Lower leg skin (tissue), 4 donors: ENCODE results near the gene RHEBL1. TPM values are rescaled to one million over a fixed set of nuclear protein-coding genes. Genes with fewer than 3 reads are reported as not detected.

ENCODE experiments used
- DNase-seq, 2 donors: peaks; one replicate each; pipeline ENCODE4 v3.0.0-alpha.2; 2019; ENCODE audit warnings: low spot score in 2 of 2
- H3K4me3 ChIP-seq: fragments of 200-600 bp; sonication (generic); 2 replicates; pipeline ENCODE4 v1.5.1; 2017; ENCODE audit warnings: mild to moderate bottlenecking, low read depth; ENCODE audit not compliant: poor library complexity, severe bottlenecking
- CTCF ChIP-seq, 3 donors: fragments of 450-650 bp; IDR thresholded peaks; one replicate each; pipeline ENCODE4 v1.5.1; 2016; ENCODE audit warnings: antibody characterized with exemption in 3 of 3, mild to moderate bottlenecking in 3 of 3, moderate library complexity in 2 of 3
- POLR2A ChIP-seq, 2 donors: fragments of 450-650 bp; IDR thresholded peaks; one replicate each; pipeline ENCODE4 v1.6.1; 2016 to 2017; ENCODE audit warnings: antibody characterized with exemption in 2 of 2, mild to moderate bottlenecking in 1 of 2, moderate library complexity in 1 of 2
- WGBS, 2 donors: methylation state at CpG; one replicate each; pipeline ENCODE4 v1.1.5; 2018; 5-methylcytosine and 5-hydroxymethylcytosine counted together
- intact Hi-C: fragments of 100-400 bp; cut with DNase I; formaldehyde crosslinking; loops from one replicate; pipeline ENCODE4 v1.15.0; 2023; ENCODE audit warnings: low total_unique reads
- total RNA-seq, 4 donors: library from RNA; depleted of rRNA; stranded (reverse); fragments of >200 nt; gene quantifications; one replicate each; pipeline ENCODE4 v1.1.0, GENCODE V29; 2016

The RHEBL1 gene
- total RNA-seq, 4 donors from 2014 or later, result 1.4 to 2.1 (median 1.9) TPM

- DNase-seq, result peak in 1 of 2 donors; percentile 72
- 83 to 91% methylated on average over 8 of the region's 8 CpGs for WGBS, 2 donors
- H3K4me3 ChIP-seq, result no peak overlapping the region
- intact Hi-C loops, result no loop called here
- TF ChIP-seq POLR2A (IDR thresholded peaks at IDR 0.05) (no peak), CTCF (IDR thresholded peaks at IDR 0.05) (no peak)
These were observed 39.7 kb downstream of the RHEBL1 start for GRCh38 chr12:49030119-49030518.

DNA sequence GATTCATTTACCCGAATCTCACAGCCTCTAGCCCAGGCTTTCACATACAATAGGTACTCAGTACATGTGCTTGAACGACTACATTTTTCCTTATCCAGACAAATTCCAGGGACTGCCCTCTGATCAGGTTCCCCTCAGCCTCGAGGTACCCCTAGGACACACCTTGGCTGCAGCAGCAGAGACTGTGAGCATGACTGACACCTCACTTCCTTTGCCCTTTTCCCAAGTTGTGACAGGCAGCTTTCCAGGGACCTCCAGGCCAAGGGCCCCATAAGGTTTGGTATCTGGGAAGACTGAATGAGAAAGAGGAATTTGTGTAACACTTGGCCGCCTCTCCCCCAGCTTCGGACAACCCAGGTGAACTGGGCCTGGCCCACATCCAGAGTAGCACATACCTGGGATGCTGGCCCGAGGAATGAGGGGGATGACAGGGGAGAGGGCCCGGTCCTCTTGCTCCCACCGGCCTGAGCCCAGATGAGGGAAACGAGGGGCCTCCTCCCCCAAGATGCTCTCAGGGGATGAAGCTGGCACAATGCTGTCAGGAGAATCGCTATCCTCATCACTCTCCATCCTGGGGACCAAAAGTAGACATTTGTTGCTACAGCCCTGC, 41.0 kb downstream of the RHEBL1 start:
- intact Hi-C loops, result no loop called here
- 88 to 91% methylated on average over 10 of the region's 10 CpGs for WGBS, 2 donors
- no peak for DNase-seq
- TF ChIP-seq POLR2A (IDR thresholded peaks at IDR 0.05) (no peak), CTCF (IDR thresholded peaks at IDR 0.05) (no peak)
- H3K4me3 ChIP-seq, result no peak overlapping the region

DNA sequence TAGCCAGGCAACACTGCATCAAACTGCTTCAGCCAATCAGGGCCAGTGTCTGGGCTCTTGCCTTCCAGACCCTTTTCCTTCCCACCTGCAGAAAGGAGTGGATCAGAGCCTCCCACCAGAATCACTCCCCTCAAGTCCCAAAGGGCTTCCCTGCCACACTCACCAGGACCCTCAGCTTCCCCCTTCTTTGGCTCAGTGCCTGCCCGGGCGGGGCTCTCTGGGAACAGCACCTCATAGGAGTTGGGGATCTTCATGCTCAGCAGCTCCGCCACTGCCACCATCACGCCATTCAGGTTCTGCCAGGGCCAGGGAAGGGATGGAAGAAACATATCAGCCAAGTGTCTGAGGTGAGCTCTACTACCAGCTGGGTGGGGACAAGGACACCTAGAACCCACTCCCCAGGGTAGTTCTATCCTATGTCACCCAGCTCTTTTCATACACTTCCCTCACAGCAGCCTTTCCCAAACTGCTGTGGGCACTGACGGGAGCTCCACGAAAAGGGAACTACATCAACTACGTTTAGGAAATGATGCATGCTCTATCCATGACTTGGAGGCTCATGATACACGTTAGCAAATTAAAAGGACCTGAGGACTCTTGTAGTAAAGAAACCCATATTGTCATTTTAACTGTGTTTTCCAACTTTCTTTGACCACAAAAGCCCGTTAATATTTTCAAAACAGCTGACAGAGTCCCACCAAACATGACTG, 41.8 kb downstream of the RHEBL1 start:
- peak in 1 of 2 donors; percentile 82 for DNase-seq
- TF ChIP-seq CTCF (IDR thresholded peaks at IDR 0.05) (no peak), POLR2A (IDR thresholded peaks at IDR 0.05) (no peak)
- intact Hi-C loops, result no loop called here
- no peak overlapping the region for H3K4me3 ChIP-seq
- WGBS, 2 donors, result 79 to 95% methylated on average over 9 of the region's 9 CpGs

DNA sequence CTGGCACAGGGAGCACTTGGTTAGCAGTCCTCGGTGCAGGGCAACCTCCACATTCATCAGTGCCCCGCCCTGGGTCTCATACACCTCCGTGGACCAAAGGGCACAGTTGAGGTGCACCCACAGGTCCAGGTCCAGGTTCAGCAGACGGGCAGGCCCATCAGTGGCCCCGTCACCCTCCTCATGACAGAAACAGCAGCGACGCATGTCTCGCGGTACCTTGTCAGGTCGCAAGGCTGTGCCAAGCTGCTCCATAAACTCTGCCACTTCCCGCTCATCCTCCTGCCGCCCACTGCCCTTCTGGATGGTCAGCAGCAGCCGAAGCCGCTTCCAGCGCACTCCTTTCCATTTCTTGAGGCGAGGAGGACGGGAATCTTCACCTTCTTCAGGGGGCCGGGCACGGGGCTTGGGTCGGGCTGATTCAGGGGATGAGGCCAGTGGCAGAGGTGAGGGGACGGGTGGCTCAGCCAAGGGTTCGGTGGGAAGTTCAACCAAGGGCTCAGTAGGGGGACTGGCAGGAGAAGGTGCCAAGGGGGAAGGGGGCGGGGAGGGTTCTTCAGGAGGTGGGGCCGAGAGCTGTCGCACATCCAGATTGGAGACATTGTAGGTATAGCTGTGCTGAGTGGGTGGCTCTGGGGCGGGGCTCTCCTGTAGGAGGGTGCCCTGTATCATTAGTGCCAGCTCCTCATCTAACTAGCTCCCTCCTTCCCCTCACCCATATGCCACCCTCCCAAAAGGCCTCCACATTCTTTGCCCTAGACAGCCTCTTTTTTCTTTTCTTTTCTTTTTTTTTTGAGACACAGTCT, 42.9 kb downstream of the RHEBL1 start:
- intact Hi-C loops, result no loop called here
- no peak overlapping the region for H3K4me3 ChIP-seq
- DNase-seq, result peak in 1 of 2 donors; percentile 81
- TF ChIP-seq POLR2A (IDR thresholded peaks at IDR 0.05) (no peak), CTCF (IDR thresholded peaks at IDR 0.05) (no peak)
- 93 to 96% methylated on average over 26 of the region's 26 CpGs for WGBS, 2 donors

GRCh38 chr12:49026101-49026500, 43.7 kb downstream of the RHEBL1 start:
- intact Hi-C loops, result no loop called here
- WGBS, 2 donors, result 94% methylated on average over 21 of the region's 21 CpGs
- TF ChIP-seq CTCF (IDR thresholded peaks at IDR 0.05) (no peak), POLR2A (IDR thresholded peaks at IDR 0.05) (no peak)
- H3K4me3 ChIP-seq, result no peak overlapping the region
- peak in 1 of 2 donors; percentile 76 for DNase-seq
